BJ (cell line): ENCODE results near the gene PARD3B. TPM values are rescaled to one million over a fixed set of nuclear protein-coding genes. Genes with fewer than 3 reads are reported as not detected.

ENCODE experiments used
- CTCF ChIA-PET: fragments of 350-600 bp; formaldehyde crosslinking; extraction: SDS; loops from one replicate; lab custom pipeline; 2021; ENCODE audit warnings: antibody characterized with exemption, inconsistent platforms; lab: Yijun Ruan, JAX
- POLR2A ChIA-PET: fragments of 300-600 bp; sonication (Branson Sonifier 250); formaldehyde crosslinking; extraction: SDS; loops from one replicate; lab custom pipeline; 2021; ENCODE audit warnings: antibody characterized with exemption; lab: Charles Lee
- DNase-seq: peaks from one replicate; pipeline ENCODE4 v3.0.0-alpha.2; 2011; ENCODE audit warnings: low read depth
- H3K27me3 ChIP-seq: 2 replicates; pipeline ENCODE4 v1.6.0; 2011; ENCODE audit warnings: low read length; ENCODE audit not compliant: control insufficient read depth, insufficient read depth
- H3K36me3 ChIP-seq: 2 replicates; pipeline ENCODE4 v1.5.1; 2011; ENCODE audit warnings: low read length; ENCODE audit not compliant: control insufficient read depth, insufficient read depth
- H3K4me3 ChIP-seq: 2 replicates; pipeline ENCODE4 v1.5.1; 2011; ENCODE audit warnings: low read depth, mild to moderate bottlenecking, control low read depth, low read length
- polyA plus RNA-seq: library from polyadenylated mRNA; depleted of rRNA; stranded (reverse); fragments of >200 nt; gene quantifications from 2 replicates; pipeline ENCODE4 v1.2.3, GENCODE V29; 2011
- TF ChIP-seq, protein P1 (sequence below): IDR thresholded peaks from 2 replicates; pipeline ENCODE4 v1.5.1; 2011; ENCODE audit warnings: low read depth, mild to moderate bottlenecking, control low read depth, inconsistent platforms, low read length, moderate library complexity; ENCODE audit not compliant: insufficient read depth

The PARD3B gene
- polyA plus RNA-seq, 1 experiment, result 7.1 TPM

DNA sequence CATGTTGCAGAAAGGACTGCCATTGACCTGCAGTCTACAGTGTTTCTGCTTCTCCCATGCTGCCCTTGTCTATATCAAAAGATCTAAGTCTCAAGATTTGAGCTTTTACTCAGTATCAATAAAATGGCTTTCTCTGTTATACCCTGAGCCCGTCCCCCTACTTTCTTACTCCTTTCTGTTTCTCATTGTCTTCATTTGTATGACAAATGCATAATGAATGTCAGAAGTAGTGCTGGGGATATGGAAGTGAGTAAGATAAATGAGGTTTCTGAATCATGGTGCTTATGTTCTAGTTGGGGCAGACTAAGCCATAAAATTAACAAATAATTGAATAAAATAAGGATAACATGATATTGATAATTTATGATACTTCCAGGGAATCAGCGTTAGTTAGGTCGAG is 128.6 kb downstream of the PARD3B start:
- ChIA-PET POLR2A (interaction anchor here (0.9 kb wide), 1 partner anchor 61 kb away, joined by 4 read pairs; no protein-coding TSS in a partner anchor), CTCF (no interaction called here)
- no peak overlapping the region for H3K4me3 ChIP-seq
- DNase-seq, result no peak
- no peaks in the 10 kb centered on the region for H3K36me3 ChIP-seq
- H3K27me3 ChIP-seq, result no peaks in the 10 kb centered on the region
- TF ChIP-seq, protein P1, sequence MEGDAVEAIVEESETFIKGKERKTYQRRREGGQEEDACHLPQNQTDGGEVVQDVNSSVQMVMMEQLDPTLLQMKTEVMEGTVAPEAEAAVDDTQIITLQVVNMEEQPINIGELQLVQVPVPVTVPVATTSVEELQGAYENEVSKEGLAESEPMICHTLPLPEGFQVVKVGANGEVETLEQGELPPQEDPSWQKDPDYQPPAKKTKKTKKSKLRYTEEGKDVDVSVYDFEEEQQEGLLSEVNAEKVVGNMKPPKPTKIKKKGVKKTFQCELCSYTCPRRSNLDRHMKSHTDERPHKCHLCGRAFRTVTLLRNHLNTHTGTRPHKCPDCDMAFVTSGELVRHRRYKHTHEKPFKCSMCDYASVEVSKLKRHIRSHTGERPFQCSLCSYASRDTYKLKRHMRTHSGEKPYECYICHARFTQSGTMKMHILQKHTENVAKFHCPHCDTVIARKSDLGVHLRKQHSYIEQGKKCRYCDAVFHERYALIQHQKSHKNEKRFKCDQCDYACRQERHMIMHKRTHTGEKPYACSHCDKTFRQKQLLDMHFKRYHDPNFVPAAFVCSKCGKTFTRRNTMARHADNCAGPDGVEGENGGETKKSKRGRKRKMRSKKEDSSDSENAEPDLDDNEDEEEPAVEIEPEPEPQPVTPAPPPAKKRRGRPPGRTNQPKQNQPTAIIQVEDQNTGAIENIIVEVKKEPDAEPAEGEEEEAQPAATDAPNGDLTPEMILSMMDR, result no peak

DNA sequence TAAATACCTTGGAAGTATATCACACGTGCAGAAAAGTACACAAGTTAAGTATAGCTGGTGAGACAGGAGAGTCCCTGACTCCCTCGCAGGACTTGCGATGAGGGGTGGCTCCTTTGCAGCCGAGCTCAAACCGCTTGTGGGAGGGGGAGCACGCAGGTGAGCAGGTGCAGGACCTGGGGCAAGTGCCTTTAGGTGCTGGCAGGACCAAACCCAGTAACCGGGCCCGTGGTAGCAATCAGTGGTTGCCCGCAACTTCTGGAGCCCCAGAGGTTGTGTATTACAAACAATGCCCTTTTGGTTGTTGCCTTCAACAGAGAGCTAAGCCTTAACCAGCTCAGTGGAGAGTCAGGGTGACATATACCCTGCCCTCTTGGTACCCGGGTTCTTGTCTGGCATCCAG is 132.8 kb downstream of the PARD3B start:
- CTCF ChIA-PET, result no interaction called here

DNA sequence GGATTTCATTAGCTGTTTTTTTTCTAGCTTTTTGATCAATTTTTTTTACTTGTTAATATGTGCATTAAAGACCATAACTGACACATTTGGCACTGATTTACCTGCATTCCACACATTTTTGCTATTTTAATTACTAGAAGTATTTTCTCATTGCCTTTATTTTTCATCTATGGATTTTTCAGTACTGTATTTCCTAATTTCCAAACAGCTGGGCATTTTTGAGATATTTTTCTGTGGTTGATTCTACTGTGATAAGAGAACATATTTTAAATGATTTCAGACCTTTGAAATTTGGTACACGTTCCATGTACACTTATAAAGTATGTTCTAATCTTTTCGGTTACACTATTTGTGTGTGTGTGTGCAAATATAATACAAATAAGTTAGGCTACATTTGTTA is 135.3 kb downstream of the PARD3B start:
- Histone ChIP-seq H3K36me3 (no peaks in the 10 kb centered on the region), H3K27me3 (no peaks in the 10 kb centered on the region), H3K4me3 (no peak overlapping the region)
- ChIA-PET CTCF (no interaction called here), POLR2A (interaction anchor here (0.7 kb wide), 1 partner anchor 16 kb away, joined by 9 read pairs; no protein-coding TSS in a partner anchor)
- no peak for DNase-seq
- TF ChIP-seq, protein P1, result no peak

More for the DNA sequence above, 132.8 kb downstream of the PARD3B start:
- Histone ChIP-seq H3K4me3 (no peak overlapping the region), H3K27me3 (no peaks in the 10 kb centered on the region), H3K36me3 (no peaks in the 10 kb centered on the region)
- no peak for DNase-seq
- TF ChIP-seq, protein P1, result no peak
- POLR2A ChIA-PET, result no interaction called here

DNA sequence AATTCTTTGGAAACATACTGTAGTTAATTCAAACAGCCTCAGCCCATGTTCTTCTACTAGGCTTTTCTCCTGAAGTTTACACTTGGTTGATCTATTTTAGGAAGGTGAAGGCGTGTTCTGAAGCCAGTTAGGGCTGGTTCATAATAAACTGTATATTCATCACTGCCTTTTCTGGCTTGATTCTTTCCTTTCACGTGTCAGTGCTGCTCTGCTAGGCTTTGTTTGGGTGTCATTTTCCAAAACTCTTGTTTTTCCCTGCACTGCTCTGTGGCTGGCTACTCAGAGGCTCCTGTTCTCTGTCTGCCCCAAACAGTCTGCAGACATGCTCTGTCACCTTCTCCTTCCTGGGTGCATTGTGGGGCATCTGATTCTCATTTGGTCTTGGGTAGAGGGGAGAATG is 136.1 kb downstream of the PARD3B start:
- no peak for DNase-seq
- TF ChIP-seq, protein P1, result no peak
- ChIA-PET POLR2A (no interaction called here), CTCF (no interaction called here)
- Histone ChIP-seq H3K27me3 (no peaks in the 10 kb centered on the region), H3K4me3 (no peak overlapping the region), H3K36me3 (no peaks in the 10 kb centered on the region)

DNA sequence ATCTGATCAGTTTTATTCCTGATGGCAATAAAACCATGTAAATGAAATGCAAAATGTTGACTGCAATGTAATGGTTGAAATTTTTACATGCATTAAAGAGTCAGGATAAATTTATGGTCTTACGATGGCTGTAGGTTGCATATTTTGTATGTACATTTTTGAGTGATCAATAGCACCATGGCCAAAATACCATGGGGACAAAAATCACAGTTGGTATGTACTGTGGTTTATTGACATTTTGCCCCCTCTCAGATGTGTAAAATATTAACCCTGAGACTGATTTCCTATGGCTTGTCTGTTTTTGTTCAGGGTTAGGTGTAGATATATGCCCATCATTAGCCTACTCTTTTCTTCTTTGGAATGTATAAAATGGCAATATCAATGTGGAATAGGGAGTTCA is 138.1 kb downstream of the PARD3B start:
- H3K27me3 ChIP-seq, result no peaks in the 10 kb centered on the region
- H3K36me3 ChIP-seq, result no peaks in the 10 kb centered on the region
- DNase-seq, result no peak
- TF ChIP-seq, protein P1, result no peak
- POLR2A ChIA-PET, result no interaction called here
- CTCF ChIA-PET, result interaction anchor here (1.6 kb wide), 1 partner anchor 9 kb away, joined by 4 read pairs; no protein-coding TSS in a partner anchor
- no peak overlapping the region for H3K4me3 ChIP-seq
